Ishikawa (cell line): Measurements from ENCODE around the gene FADS3.

Experiments used
- CEBPB ChIP-seq: IDR thresholded peaks from 2 replicates; pipeline ENCODE4 v1.6.1; 2012
- CREB1 ChIP-seq: IDR thresholded peaks from 2 replicates; pipeline ENCODE4 v1.6.1; 2012; ENCODE audit warnings: low read depth
- EGR1 ChIP-seq: IDR thresholded peaks from 2 replicates; pipeline ENCODE4 v1.6.1; 2012
- EP300 ChIP-seq: IDR thresholded peaks from 2 replicates; pipeline ENCODE4 v1.6.1; 2012; ENCODE audit warnings: borderline replicate concordance
- FOXM1 ChIP-seq: IDR thresholded peaks from 2 replicates; pipeline ENCODE4 v1.6.1; 2012; ENCODE audit warnings: low read depth, borderline replicate concordance
- NFIC ChIP-seq: IDR thresholded peaks from 2 replicates; pipeline ENCODE4 v1.6.1; 2012
- RAD21 ChIP-seq: IDR thresholded peaks from 2 replicates; pipeline ENCODE4 v1.6.1; 2012; ENCODE audit warnings: low read depth
- TAF1 ChIP-seq: IDR thresholded peaks from 2 replicates; pipeline ENCODE4 v1.6.1; 2012; ENCODE audit warnings: low read depth, mild to moderate bottlenecking
- TCF12 ChIP-seq: IDR thresholded peaks from 2 replicates; pipeline ENCODE4 v1.6.1; 2012; ENCODE audit warnings: low read depth
- TEAD4 ChIP-seq: IDR thresholded peaks from 2 replicates; pipeline ENCODE4 v1.6.1; 2012
- YY1 ChIP-seq: IDR thresholded peaks from 2 replicates; pipeline ENCODE4 v1.6.1; 2012; ENCODE audit warnings: low read depth
- ZBTB7A ChIP-seq: IDR thresholded peaks from 2 replicates; pipeline ENCODE4 v1.6.1; 2012; ENCODE audit warnings: low read depth
- TF ChIP-seq, protein P1 (sequence below): IDR thresholded peaks from 2 replicates; pipeline ENCODE4 v1.6.1; 2012; ENCODE audit warnings: low read depth, mild to moderate bottlenecking
- TF ChIP-seq, protein P2 (sequence below): IDR thresholded peaks from 2 replicates; pipeline ENCODE4 v1.6.1; 2012
- TF ChIP-seq, protein P3 (sequence below): IDR thresholded peaks from 2 replicates; pipeline ENCODE4 v1.6.1; 2012

The FADS3 gene

DNA sequence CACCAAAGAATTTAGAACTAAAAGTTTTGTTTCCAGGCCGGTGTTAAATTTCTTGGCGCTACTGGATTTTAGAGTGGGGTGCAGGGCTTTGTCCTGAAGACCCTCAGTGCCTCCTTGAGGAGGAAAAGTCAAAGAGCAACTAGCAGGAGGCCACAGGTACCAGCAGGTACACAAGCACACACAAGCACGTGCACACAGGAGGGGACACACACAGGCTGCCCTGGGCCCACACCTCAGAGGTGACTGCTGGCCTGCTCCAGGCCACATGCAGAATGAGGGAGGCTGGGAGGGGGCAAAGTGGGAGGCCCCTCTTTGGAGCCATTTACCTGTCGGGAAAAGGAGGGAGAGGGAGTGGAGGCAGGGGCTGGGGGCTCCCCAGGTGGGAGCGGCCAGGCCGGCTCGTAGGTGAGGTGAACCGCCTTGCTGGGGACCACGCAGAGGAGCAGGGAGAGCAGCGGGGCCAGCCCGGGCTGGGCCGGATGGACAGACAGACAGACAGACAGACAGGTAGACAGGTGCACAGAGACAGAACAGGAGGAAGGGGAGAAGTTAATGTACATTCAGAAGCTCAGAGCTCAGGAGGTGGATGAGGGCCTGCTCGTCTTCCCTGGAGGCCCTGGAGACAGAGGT is 13.8 kb upstream of the FADS3 start:
- TF ChIP-seq TEAD4: no peak
- no peak for TF ChIP-seq ZBTB7A
- TF ChIP-seq FOXM1: no peak
- TF ChIP-seq RAD21: no peak
- no peak for TF ChIP-seq NFIC
- TF ChIP-seq CREB1: no peak
- TF ChIP-seq EGR1: no peak
- no peak for TF ChIP-seq EP300
- TF ChIP-seq, protein P1, sequence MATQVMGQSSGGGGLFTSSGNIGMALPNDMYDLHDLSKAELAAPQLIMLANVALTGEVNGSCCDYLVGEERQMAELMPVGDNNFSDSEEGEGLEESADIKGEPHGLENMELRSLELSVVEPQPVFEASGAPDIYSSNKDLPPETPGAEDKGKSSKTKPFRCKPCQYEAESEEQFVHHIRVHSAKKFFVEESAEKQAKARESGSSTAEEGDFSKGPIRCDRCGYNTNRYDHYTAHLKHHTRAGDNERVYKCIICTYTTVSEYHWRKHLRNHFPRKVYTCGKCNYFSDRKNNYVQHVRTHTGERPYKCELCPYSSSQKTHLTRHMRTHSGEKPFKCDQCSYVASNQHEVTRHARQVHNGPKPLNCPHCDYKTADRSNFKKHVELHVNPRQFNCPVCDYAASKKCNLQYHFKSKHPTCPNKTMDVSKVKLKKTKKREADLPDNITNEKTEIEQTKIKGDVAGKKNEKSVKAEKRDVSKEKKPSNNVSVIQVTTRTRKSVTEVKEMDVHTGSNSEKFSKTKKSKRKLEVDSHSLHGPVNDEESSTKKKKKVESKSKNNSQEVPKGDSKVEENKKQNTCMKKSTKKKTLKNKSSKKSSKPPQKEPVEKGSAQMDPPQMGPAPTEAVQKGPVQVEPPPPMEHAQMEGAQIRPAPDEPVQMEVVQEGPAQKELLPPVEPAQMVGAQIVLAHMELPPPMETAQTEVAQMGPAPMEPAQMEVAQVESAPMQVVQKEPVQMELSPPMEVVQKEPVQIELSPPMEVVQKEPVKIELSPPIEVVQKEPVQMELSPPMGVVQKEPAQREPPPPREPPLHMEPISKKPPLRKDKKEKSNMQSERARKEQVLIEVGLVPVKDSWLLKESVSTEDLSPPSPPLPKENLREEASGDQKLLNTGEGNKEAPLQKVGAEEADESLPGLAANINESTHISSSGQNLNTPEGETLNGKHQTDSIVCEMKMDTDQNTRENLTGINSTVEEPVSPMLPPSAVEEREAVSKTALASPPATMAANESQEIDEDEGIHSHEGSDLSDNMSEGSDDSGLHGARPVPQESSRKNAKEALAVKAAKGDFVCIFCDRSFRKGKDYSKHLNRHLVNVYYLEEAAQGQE: no peak
- no peak for TF ChIP-seq TCF12
- TF ChIP-seq YY1: no peak
- TF ChIP-seq, protein P2, sequence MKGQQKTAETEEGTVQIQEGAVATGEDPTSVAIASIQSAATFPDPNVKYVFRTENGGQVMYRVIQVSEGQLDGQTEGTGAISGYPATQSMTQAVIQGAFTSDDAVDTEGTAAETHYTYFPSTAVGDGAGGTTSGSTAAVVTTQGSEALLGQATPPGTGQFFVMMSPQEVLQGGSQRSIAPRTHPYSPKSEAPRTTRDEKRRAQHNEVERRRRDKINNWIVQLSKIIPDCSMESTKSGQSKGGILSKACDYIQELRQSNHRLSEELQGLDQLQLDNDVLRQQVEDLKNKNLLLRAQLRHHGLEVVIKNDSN: no peak
- no peak for TF ChIP-seq CEBPB
- TF ChIP-seq, protein P3, sequence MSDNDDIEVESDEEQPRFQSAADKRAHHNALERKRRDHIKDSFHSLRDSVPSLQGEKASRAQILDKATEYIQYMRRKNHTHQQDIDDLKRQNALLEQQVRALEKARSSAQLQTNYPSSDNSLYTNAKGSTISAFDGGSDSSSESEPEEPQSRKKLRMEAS: no peak
- no peak for TF ChIP-seq TAF1

DNA sequence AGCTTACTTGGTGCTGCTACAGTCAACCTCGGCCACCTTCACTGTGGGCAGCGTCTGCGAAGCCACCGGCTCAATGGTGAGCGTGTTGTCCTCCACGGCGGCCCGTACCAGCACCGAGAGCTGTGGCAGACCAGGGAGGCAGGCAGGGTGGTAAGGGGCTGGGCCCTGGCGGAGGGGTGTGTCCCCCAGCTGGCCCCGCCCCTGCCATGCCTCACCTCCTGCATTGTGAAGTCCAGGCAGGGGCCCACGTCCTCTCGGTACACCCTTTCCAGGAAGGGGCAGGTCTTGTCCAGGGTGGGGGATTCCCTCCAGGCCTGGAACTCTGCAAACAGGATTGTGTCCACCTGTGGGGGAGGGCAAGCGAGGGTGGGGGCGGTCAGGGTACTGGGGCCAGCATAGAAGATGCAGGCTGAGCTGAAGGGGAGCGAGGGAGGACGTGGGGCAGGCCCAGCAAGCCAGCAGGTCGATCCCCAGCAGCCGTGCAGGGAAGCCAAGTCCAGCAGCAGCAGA is 13.2 kb upstream of the FADS3 start:
- no peak for TF ChIP-seq NFIC
- TF ChIP-seq, protein P3: no peak
- TF ChIP-seq CEBPB: no peak
- TF ChIP-seq, protein P1: no peak
- no peak for TF ChIP-seq EGR1
- TF ChIP-seq TCF12: no peak
- no peak for TF ChIP-seq FOXM1
- TF ChIP-seq ZBTB7A: no peak
- TF ChIP-seq TEAD4: no peak
- TF ChIP-seq CREB1: no peak
- TF ChIP-seq EP300: no peak

DNA sequence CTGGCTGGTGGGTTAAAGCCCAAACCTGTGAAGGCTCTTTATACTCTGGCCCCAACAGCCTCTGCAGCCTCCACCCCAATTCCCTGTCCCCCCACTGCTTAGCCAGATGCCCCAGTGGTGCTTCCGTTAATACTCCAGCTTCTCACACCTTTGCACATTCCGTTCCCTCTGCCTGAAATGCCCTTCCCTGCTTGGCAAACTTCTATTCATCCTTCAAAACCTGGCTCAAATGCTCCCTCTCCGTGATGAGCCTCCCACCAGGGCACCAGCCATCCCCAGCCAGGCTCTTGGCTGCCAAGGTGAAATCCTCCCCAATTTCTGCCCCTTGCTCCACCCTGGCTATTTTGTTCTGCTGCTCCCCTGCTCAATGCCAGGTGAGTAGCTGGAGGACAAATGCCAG is 12.5 kb upstream of the FADS3 start:
- TF ChIP-seq EP300 (no peak), CREB1 (no peak), RAD21 (no peak), TEAD4 (no peak), CEBPB (no peak), TAF1 (no peak), NFIC (no peak), YY1 (no peak), EGR1 (no peak), FOXM1 (no peak), TCF12 (no peak)
- TF ChIP-seq, protein P1: no peak
- TF ChIP-seq, protein P2: no peak
- TF ChIP-seq, protein P3: no peak

DNA sequence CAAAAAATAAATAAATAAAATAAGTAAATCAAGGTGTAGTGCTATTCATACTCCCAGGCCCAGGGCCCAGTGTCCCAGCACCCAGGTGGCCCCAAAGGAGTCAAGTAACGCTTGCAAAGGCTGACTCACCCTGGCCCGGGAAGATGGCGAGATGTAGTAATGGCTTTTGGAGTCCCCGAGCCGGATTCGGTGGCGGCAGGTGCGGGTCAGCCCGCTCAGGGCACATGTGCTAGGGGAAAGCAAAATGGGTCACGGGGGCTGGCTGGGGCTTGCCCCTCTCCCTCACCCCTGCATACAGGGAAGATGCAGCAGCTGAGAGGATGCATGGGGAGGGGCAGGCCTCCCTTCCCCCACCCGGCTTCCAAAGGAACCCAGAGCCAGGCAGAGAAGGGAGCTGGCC is 11.0 kb upstream of the FADS3 start:
- TF ChIP-seq FOXM1: no peak
- no peak for TF ChIP-seq CEBPB
- TF ChIP-seq ZBTB7A: no peak
- TF ChIP-seq EP300: no peak
- TF ChIP-seq, protein P3: no peak
- no peak for TF ChIP-seq RAD21
- no peak for TF ChIP-seq YY1
- TF ChIP-seq, protein P1: no peak
- no peak for TF ChIP-seq CREB1
- TF ChIP-seq TEAD4: no peak
- no peak for TF ChIP-seq EGR1
- no peak for TF ChIP-seq TCF12
- TF ChIP-seq, protein P2: no peak
- TF ChIP-seq TAF1: no peak
- TF ChIP-seq NFIC: no peak
